HEK293T (cell line): ENCODE results near the gene NEK6.

Experiments
- CTCF ChIA-PET: fragments of 350-600 bp; formaldehyde crosslinking; extraction: SDS; loops from one replicate; lab custom pipeline; 2021; ENCODE audit warnings: antibody characterized with exemption, inconsistent platforms; lab: Yijun Ruan, JAX
- POLR2A ChIA-PET: fragments of 350-600 bp; formaldehyde crosslinking; extraction: SDS; loops from one replicate; lab custom pipeline; 2020; ENCODE audit warnings: antibody characterized with exemption, inconsistent platforms; lab: Yijun Ruan, JAX
- DNase-seq: peaks from one replicate; pipeline ENCODE4 v3.0.0; 2012; ENCODE audit warnings: mixed read lengths; ENCODE audit errors: extremely low spot score
- ARNT ChIP-seq: fragments of 450-650 bp; IDR thresholded peaks from 2 replicates; pipeline ENCODE4 v1.6.1; 2017; ENCODE audit warnings: mild to moderate bottlenecking
- BHLHE40 ChIP-seq: fragments of 450-650 bp; IDR thresholded peaks from 2 replicates; pipeline ENCODE4 v1.6.1; 2016; ENCODE audit warnings: mild to moderate bottlenecking, moderate library complexity, borderline replicate concordance
- CTBP1 ChIP-seq: fragments of 450-650 bp; IDR thresholded peaks from 2 replicates; pipeline ENCODE4 v1.6.1; 2016; ENCODE audit warnings: borderline replicate concordance
- ELF4 ChIP-seq: fragments of 450-650 bp; IDR thresholded peaks from 2 replicates; pipeline ENCODE4 v1.6.1; 2017; ENCODE audit warnings: antibody characterized with exemption
- FOXA1 ChIP-seq: fragments of 450-650 bp; IDR thresholded peaks from 2 replicates; pipeline ENCODE4 v1.6.1; 2016; ENCODE audit warnings: mild to moderate bottlenecking
- FOXK2 ChIP-seq: fragments of 450-650 bp; IDR thresholded peaks from 2 replicates; pipeline ENCODE4 v1.6.1; 2016; ENCODE audit warnings: mild to moderate bottlenecking
- FOXM1 ChIP-seq: fragments of 450-650 bp; IDR thresholded peaks from 2 replicates; pipeline ENCODE4 v1.6.1; 2017; ENCODE audit warnings: mild to moderate bottlenecking, borderline replicate concordance
- HDGF ChIP-seq: fragments of 450-650 bp; IDR thresholded peaks from 2 replicates; pipeline ENCODE4 v1.6.1; 2017; ENCODE audit warnings: antibody characterized with exemption, borderline replicate concordance
- L3MBTL2 ChIP-seq: fragments of 450-650 bp; conservative IDR thresholded peaks from 2 replicates; pipeline ENCODE4 v1.6.1; 2016; ENCODE audit warnings: mild to moderate bottlenecking
- LEF1 ChIP-seq: fragments of 450-650 bp; IDR thresholded peaks from 2 replicates; pipeline ENCODE4 v1.6.1; 2017; ENCODE audit warnings: mild to moderate bottlenecking, borderline replicate concordance
- NFRKB ChIP-seq: fragments of 450-650 bp; IDR thresholded peaks from 2 replicates; pipeline ENCODE4 v1.6.1; 2016; ENCODE audit warnings: mild to moderate bottlenecking, moderate library complexity
- PKNOX1 ChIP-seq: fragments of 450-650 bp; IDR thresholded peaks from 2 replicates; pipeline ENCODE4 v1.6.1; 2016
- SP1 ChIP-seq: fragments of 450-650 bp; IDR thresholded peaks from 2 replicates; pipeline ENCODE4 v1.6.1; 2017
- SUZ12 ChIP-seq: fragments of 450-650 bp; IDR thresholded peaks from 2 replicates; pipeline ENCODE4 v1.6.1; 2016; ENCODE audit warnings: mild to moderate bottlenecking
- TARDBP ChIP-seq: fragments of 450-650 bp; IDR thresholded peaks from 2 replicates; pipeline ENCODE4 v1.6.1; 2016
- ZNF384 ChIP-seq: fragments of 450-650 bp; IDR thresholded peaks from 2 replicates; pipeline ENCODE4 v1.6.1; 2016

The NEK6 gene

GRCh38 chr9:124355039-124355940 lies 97.5 kb downstream of the NEK6 start:
- ChIA-PET POLR2A (no interaction called here), CTCF (interaction anchor here (0.9 kb wide), 1 partner anchor 35 kb away, joined by 3 read pairs; no protein-coding TSS in a partner anchor)
- no peak for DNase-seq
- TF ChIP-seq NFRKB: no peak
- TF ChIP-seq L3MBTL2: no peak
- no peak for TF ChIP-seq HDGF
- no peak for TF ChIP-seq BHLHE40
- no peak for TF ChIP-seq ELF4
- no peak for TF ChIP-seq PKNOX1
- TF ChIP-seq TARDBP: no peak
- TF ChIP-seq CTBP1: no peak
- TF ChIP-seq SP1: no peak
- TF ChIP-seq FOXK2: no peak
- TF ChIP-seq SUZ12: no peak
- no peak for TF ChIP-seq LEF1

- DNase-seq: no peak
- TF ChIP-seq BHLHE40: no peak
- TF ChIP-seq ARNT: no peak
- no peak for TF ChIP-seq SUZ12
- no peak for TF ChIP-seq PKNOX1
- no peak for TF ChIP-seq TARDBP
- CTCF ChIA-PET: interaction anchor here (0.9 kb wide), 1 partner anchor 35 kb away, joined by 3 read pairs; no protein-coding TSS in a partner anchor
- POLR2A ChIA-PET: no interaction called here
These were observed 98.4 kb downstream of the NEK6 start for GRCh38 chr9:124355941-124356744.

GRCh38 chr9:124356745-124357390 lies 99.1 kb downstream of the NEK6 start:
- ChIA-PET CTCF (no interaction called here), POLR2A (no interaction called here)
- DNase-seq: no peak
- no peak for TF ChIP-seq PKNOX1
- TF ChIP-seq BHLHE40: no peak
- TF ChIP-seq FOXK2: no peak
- TF ChIP-seq SUZ12: no peak
- no peak for TF ChIP-seq LEF1
- TF ChIP-seq FOXM1: no peak
- TF ChIP-seq L3MBTL2: no peak
- TF ChIP-seq ZNF384: no peak

- ChIA-PET CTCF (no interaction called here), POLR2A (no interaction called here)
- TF ChIP-seq FOXM1 (no peak), CTBP1 (no peak), BHLHE40 (no peak), ZNF384 (no peak), L3MBTL2 (no peak), ARNT (no peak), SP1 (no peak), NFRKB (no peak), TARDBP (no peak), PKNOX1 (no peak), LEF1 (no peak), FOXK2 (no peak), FOXA1 (no peak), HDGF (no peak), SUZ12 (no peak), ELF4 (no peak)
- DNase-seq: no peak
These were observed 100.1 kb downstream of the NEK6 start for GRCh38 chr9:124357721-124358361.

- ChIA-PET POLR2A (no interaction called here), CTCF (no interaction called here)
- no peak for TF ChIP-seq FOXM1
- TF ChIP-seq LEF1: no peak
- TF ChIP-seq PKNOX1: no peak
- no peak for DNase-seq
These were observed 100.9 kb downstream of the NEK6 start for GRCh38 chr9:124358631-124359030.
